Astrocyte of the cerebellum (primary cell): ENCODE measurements around the gene TTC23.

Experiments used
- DNase-seq: peaks from one replicate; pipeline ENCODE4 v3.0.0-alpha.2; 2011; ENCODE audit warnings: low read depth
- H3K4me3 ChIP-seq: 2 replicates; pipeline ENCODE4 v1.5.1; 2011; ENCODE audit warnings: mild to moderate bottlenecking, low read depth, low read length, moderate library complexity
- in situ Hi-C: cut with HindIII; loops from 2 replicates; pipeline ENCODE4 v1.10.0; 2017; ENCODE audit warnings: low sequenced_read_pairs
- TF ChIP-seq, protein P1 (sequence below): IDR thresholded peaks from 2 replicates; pipeline ENCODE4 v1.5.1; 2012; ENCODE audit warnings: low read length, low read depth, moderate library complexity, mild to moderate bottlenecking; ENCODE audit errors: missing control alignments

TTC23 gene

GRCh38 chr15:99099661-99100060 is 149.7 kb downstream of the TTC23 start:
- TF ChIP-seq, protein P1, sequence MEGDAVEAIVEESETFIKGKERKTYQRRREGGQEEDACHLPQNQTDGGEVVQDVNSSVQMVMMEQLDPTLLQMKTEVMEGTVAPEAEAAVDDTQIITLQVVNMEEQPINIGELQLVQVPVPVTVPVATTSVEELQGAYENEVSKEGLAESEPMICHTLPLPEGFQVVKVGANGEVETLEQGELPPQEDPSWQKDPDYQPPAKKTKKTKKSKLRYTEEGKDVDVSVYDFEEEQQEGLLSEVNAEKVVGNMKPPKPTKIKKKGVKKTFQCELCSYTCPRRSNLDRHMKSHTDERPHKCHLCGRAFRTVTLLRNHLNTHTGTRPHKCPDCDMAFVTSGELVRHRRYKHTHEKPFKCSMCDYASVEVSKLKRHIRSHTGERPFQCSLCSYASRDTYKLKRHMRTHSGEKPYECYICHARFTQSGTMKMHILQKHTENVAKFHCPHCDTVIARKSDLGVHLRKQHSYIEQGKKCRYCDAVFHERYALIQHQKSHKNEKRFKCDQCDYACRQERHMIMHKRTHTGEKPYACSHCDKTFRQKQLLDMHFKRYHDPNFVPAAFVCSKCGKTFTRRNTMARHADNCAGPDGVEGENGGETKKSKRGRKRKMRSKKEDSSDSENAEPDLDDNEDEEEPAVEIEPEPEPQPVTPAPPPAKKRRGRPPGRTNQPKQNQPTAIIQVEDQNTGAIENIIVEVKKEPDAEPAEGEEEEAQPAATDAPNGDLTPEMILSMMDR: no peak
- in situ Hi-C loops: loop anchor here (5.0 kb wide), 1 partner anchor 113 kb away; no protein-coding TSS in a partner anchor
- H3K4me3 ChIP-seq: no peak overlapping the region
- DNase-seq: no peak

GRCh38 chr15:99098991-99099390 is 150.4 kb downstream of the TTC23 start:
- TF ChIP-seq, protein P1: no peak
- in situ Hi-C loops: no loop called here
- no peak overlapping the region for H3K4me3 ChIP-seq
- no peak for DNase-seq

DNA sequence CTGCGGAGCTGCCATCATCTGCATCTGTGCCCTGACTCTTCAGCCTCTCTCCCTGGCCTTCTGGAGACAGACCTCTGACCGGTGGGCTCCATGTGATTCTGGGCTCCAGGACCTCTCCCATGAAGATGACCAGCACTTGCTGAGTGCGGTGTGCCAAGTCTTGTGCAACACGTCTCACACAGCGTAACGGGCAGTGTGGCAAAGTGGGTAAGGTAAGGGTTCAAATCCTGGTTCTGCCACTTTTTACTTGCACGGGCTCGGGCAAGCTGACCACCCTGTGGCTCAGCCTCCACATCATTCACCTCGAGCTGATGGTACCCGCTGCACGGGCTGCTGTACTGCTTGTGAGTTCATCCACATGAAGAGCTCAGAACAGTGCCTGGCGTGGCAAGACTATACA is 151.0 kb downstream of the TTC23 start:
- DNase-seq: no peak
- in situ Hi-C loops: no loop called here
- no peak overlapping the region for H3K4me3 ChIP-seq
- TF ChIP-seq, protein P1: no peak

DNA sequence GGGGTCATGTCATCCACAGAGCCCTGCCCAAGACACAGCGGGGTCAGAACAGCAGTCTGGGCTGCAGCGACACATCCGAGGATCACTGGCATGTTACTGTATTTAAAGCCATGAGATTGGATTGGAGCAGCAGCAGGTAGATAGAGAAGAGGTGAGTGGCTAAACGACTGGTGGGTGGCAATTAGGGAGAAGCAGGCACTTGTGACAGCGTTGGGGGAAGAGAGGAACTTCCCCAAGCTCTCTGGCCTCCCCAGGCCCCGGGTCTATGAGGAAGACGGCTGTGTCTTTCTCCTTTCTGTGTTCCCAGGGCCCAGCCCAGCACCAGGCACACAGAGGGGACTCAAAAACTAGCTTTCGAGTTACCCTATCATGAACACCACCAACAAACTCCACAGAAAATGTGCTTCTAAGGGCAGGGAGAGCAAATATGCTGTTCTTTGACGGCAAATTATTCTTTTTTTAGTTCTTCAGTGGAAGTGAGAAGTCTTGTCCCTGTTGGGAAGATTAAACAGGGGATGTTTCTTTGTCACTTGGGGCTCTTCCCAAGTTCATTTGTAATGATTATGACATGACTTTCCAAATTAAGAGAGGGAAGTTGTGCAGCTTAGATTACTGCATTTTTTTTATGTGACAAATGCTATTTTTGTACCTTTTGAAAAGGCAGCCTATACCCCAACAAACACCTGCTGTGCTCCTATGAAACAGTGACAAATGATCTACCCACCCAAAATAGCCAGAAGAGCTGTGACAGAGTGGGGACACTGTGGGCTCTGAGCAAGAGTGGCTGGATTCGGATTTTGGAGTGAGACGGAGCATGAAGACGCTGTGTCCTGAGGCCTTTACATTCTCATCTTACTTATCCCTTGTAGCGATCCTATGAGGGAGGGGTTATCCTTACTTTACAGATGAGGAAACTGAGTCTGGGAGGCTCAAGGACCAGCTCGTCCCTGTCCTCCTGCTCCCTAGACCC is 151.7 kb downstream of the TTC23 start:
- TF ChIP-seq, protein P1: no peak
- no peak for DNase-seq
- in situ Hi-C loops: no loop called here
- no peak overlapping the region for H3K4me3 ChIP-seq

DNA sequence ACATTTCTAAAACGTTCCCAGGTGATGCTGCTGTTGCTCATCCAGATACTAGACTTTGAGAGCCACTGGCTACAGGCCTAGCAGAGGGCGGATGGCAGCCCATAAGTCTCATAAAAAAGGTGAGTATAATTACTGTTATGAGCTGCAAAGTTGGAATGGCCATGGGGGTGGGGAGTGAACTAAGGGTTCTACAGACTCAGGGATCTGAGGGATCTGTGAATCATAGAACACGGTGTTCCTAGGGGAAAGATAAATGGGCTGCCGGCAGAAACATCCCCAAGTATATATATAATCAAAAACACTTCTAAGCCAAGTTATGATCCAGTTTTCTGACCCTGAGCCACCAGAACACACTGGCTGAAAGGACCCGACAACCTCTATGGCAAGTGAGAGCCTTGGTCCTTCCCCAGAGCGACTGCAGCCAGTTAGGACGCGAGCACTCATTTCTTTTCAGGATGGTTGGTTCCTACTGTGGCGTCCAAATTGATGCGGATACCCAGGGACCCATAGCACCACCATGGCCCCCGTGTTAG is 152.4 kb downstream of the TTC23 start:
- no peak for DNase-seq
- in situ Hi-C loops: no loop called here
- no peak overlapping the region for H3K4me3 ChIP-seq
- TF ChIP-seq, protein P1: no peak

DNA sequence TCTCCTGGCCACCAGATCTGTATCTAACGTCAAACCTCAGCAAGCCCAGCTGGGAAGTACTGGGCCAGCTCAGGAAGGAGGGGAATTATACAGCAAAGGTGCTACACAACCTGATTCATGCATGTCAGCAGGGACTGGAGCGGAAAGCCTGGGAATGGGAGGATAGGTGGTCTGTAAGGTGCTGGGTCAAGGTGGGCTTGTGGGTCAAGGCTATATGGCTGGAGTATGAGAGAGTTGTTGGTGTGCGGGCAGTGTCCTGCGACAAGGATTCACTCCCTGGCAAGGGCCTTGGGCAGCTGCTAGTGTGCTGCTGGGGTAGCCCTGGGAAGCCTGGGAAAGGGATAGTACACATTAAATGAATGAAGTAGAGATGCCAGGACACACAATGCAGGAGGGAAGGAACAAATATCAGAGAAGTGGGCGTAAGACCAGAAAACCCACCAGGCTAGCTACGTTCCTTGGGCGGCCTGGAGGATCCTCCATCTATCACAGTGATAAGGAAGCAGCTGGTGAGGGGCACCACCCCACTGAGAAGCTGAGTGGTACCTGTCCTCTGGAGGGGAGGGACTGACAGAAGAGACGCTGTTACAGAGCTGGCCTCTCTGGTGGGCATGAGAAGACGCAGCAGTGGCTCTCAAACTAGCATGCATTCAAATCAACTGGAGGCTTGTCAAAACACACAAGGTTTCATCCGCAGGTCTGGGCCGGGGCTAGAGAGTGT is 153.0 kb downstream of the TTC23 start:
- TF ChIP-seq, protein P1: no peak
- in situ Hi-C loops: no loop called here

More for the DNA sequence above, 153.0 kb downstream of the TTC23 start:
- no peak overlapping the region for H3K4me3 ChIP-seq
- no peak for DNase-seq
